HEK293T (cell line): ENCODE results near the gene FBXL22.

Experiments used
- CTCF ChIA-PET: fragments of 350-600 bp; formaldehyde crosslinking; extraction: SDS; loops from one replicate; lab custom pipeline; 2021; ENCODE audit warnings: antibody characterized with exemption, inconsistent platforms; lab: Yijun Ruan, JAX
- POLR2A ChIA-PET: fragments of 350-600 bp; formaldehyde crosslinking; extraction: SDS; loops from one replicate; lab custom pipeline; 2020; ENCODE audit warnings: antibody characterized with exemption, inconsistent platforms; lab: Yijun Ruan, JAX
- DNase-seq: peaks from one replicate; pipeline ENCODE4 v3.0.0; 2012; ENCODE audit warnings: mixed read lengths; ENCODE audit errors: extremely low spot score
- ARNT ChIP-seq: fragments of 450-650 bp; IDR thresholded peaks from 2 replicates; pipeline ENCODE4 v1.6.1; 2017; ENCODE audit warnings: mild to moderate bottlenecking
- BHLHE40 ChIP-seq: fragments of 450-650 bp; IDR thresholded peaks from 2 replicates; pipeline ENCODE4 v1.6.1; 2016; ENCODE audit warnings: mild to moderate bottlenecking, moderate library complexity, borderline replicate concordance
- CTBP1 ChIP-seq: fragments of 450-650 bp; IDR thresholded peaks from 2 replicates; pipeline ENCODE4 v1.6.1; 2016; ENCODE audit warnings: borderline replicate concordance
- ELF4 ChIP-seq: fragments of 450-650 bp; IDR thresholded peaks from 2 replicates; pipeline ENCODE4 v1.6.1; 2017; ENCODE audit warnings: antibody characterized with exemption
- FOXA1 ChIP-seq: fragments of 450-650 bp; IDR thresholded peaks from 2 replicates; pipeline ENCODE4 v1.6.1; 2016; ENCODE audit warnings: mild to moderate bottlenecking
- FOXK2 ChIP-seq: fragments of 450-650 bp; IDR thresholded peaks from 2 replicates; pipeline ENCODE4 v1.6.1; 2016; ENCODE audit warnings: mild to moderate bottlenecking
- FOXM1 ChIP-seq: fragments of 450-650 bp; IDR thresholded peaks from 2 replicates; pipeline ENCODE4 v1.6.1; 2017; ENCODE audit warnings: mild to moderate bottlenecking, borderline replicate concordance
- HDGF ChIP-seq: fragments of 450-650 bp; IDR thresholded peaks from 2 replicates; pipeline ENCODE4 v1.6.1; 2017; ENCODE audit warnings: antibody characterized with exemption, borderline replicate concordance
- L3MBTL2 ChIP-seq: fragments of 450-650 bp; conservative IDR thresholded peaks from 2 replicates; pipeline ENCODE4 v1.6.1; 2016; ENCODE audit warnings: mild to moderate bottlenecking
- LEF1 ChIP-seq: fragments of 450-650 bp; IDR thresholded peaks from 2 replicates; pipeline ENCODE4 v1.6.1; 2017; ENCODE audit warnings: mild to moderate bottlenecking, borderline replicate concordance
- NFRKB ChIP-seq: fragments of 450-650 bp; IDR thresholded peaks from 2 replicates; pipeline ENCODE4 v1.6.1; 2016; ENCODE audit warnings: mild to moderate bottlenecking, moderate library complexity
- SP1 ChIP-seq: fragments of 450-650 bp; IDR thresholded peaks from 2 replicates; pipeline ENCODE4 v1.6.1; 2017
- SUZ12 ChIP-seq: fragments of 450-650 bp; IDR thresholded peaks from 2 replicates; pipeline ENCODE4 v1.6.1; 2016; ENCODE audit warnings: mild to moderate bottlenecking
- TARDBP ChIP-seq: fragments of 450-650 bp; IDR thresholded peaks from 2 replicates; pipeline ENCODE4 v1.6.1; 2016
- ZNF384 ChIP-seq: fragments of 450-650 bp; IDR thresholded peaks from 2 replicates; pipeline ENCODE4 v1.6.1; 2016
- TF ChIP-seq, protein P1 (sequence below): fragments of 450-650 bp; IDR thresholded peaks from 2 replicates; pipeline ENCODE4 v1.6.1; 2016

FBXL22 gene

GRCh38 chr15:63597038-63597790 lies at the start of gene FBXL22:
TSS of gene FBXL22 (plus strand) at chr15:63597387. CDS start at chr15:63597393, 6 bp downstream.
- CTCF ChIA-PET = interaction anchor here (0.6 to 0.7 kb wide), 2 partner anchors 9 to 449 kb away, joined by 3 to 4 read pairs; partner anchors contain the start of gene DAPK2
- no peak for DNase-seq
- POLR2A ChIA-PET = no interaction called here
- TF ChIP-seq FOXA1 = no peak
- no peak for TF ChIP-seq NFRKB
- TF ChIP-seq, protein P1, sequence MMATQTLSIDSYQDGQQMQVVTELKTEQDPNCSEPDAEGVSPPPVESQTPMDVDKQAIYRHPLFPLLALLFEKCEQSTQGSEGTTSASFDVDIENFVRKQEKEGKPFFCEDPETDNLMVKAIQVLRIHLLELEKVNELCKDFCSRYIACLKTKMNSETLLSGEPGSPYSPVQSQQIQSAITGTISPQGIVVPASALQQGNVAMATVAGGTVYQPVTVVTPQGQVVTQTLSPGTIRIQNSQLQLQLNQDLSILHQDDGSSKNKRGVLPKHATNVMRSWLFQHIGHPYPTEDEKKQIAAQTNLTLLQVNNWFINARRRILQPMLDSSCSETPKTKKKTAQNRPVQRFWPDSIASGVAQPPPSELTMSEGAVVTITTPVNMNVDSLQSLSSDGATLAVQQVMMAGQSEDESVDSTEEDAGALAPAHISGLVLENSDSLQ = no peak
- TF ChIP-seq TARDBP = no peak
- TF ChIP-seq ARNT = no peak
- TF ChIP-seq ELF4 = no peak
- no peak for TF ChIP-seq SP1
- no peak for TF ChIP-seq LEF1

GRCh38 chr15:63551400-63551799 lies 45.8 kb upstream of the FBXL22 start:
- POLR2A ChIA-PET = no interaction called here
- CTCF ChIA-PET = interaction anchor here (1.5 kb wide), 1 partner anchor 64 kb away, joined by 3 read pairs; no protein-coding TSS in a partner anchor
- DNase-seq = no peak
- TF ChIP-seq ZNF384 (no peak), NFRKB (no peak), TARDBP (no peak), SP1 (no peak), L3MBTL2 (no peak), FOXM1 (no peak), BHLHE40 (no peak), LEF1 (no peak), FOXA1 (no peak), ELF4 (no peak), FOXK2 (no peak), CTBP1 (no peak)
- TF ChIP-seq, protein P1 = no peak

GRCh38 chr15:63553388-63553791 lies 43.8 kb upstream of the FBXL22 start:
- ChIA-PET POLR2A (interaction anchor here (0.9 to 1.2 kb wide), 3 partner anchors 26 to 49 kb away, joined by 3 to 4 read pairs (median 3); partner anchors contain the start of gene USP3), CTCF (no interaction called here)
- TF ChIP-seq TARDBP (no peak), FOXA1 (no peak), LEF1 (no peak), ZNF384 (no peak), BHLHE40 (no peak), L3MBTL2 (no peak), ARNT (no peak), SP1 (no peak), SUZ12 (no peak), HDGF (no peak)
- TF ChIP-seq, protein P1 = no peak
- no peak for DNase-seq

GRCh38 chr15:63554337-63554927 lies 42.8 kb upstream of the FBXL22 start:
- no peak for DNase-seq
- POLR2A ChIA-PET = interaction anchor here (1.2 kb wide), 1 partner anchor 27 kb away, joined by 3 read pairs; no protein-coding TSS in a partner anchor
- CTCF ChIA-PET = no interaction called here
- no peak for TF ChIP-seq FOXK2
- TF ChIP-seq TARDBP = no peak
- no peak for TF ChIP-seq ELF4
- no peak for TF ChIP-seq ARNT
- no peak for TF ChIP-seq FOXA1
- no peak for TF ChIP-seq ZNF384
- no peak for TF ChIP-seq L3MBTL2
- TF ChIP-seq HDGF = no peak
- no peak for TF ChIP-seq BHLHE40
- TF ChIP-seq, protein P1 = no peak

- POLR2A ChIA-PET = no interaction called here
- TF ChIP-seq ELF4 (no peak), HDGF (no peak), ARNT (no peak), NFRKB (no peak), L3MBTL2 (no peak), CTBP1 (no peak), TARDBP (no peak), FOXA1 (no peak), SUZ12 (no peak), FOXK2 (no peak), FOXM1 (no peak), BHLHE40 (no peak), SP1 (no peak), ZNF384 (no peak)
- TF ChIP-seq, protein P1 = no peak
These were observed 41.7 kb upstream of the FBXL22 start for GRCh38 chr15:63555507-63555906.

More at GRCh38 chr15:63555507-63555906, 41.7 kb upstream of the FBXL22 start:
- DNase-seq = no peak
- CTCF ChIA-PET = no interaction called here
